NCI-H2196 treated with DMSO at 0.1 percent for 48 hours (cell line): Measurements from ENCODE around the gene DEFB132.
"Not testable (repeated sequence)": the region's sequence is repeated elsewhere in the genome, so short reads cannot be mapped to it uniquely, and the experiment has no call there.

Experiments
- DNase-seq: peaks from one replicate; lab custom pipeline; 2025; ENCODE audit not compliant: unreplicated experiment; lab: John Stamatoyannopoulos, UW

Gene DEFB132

DNA sequence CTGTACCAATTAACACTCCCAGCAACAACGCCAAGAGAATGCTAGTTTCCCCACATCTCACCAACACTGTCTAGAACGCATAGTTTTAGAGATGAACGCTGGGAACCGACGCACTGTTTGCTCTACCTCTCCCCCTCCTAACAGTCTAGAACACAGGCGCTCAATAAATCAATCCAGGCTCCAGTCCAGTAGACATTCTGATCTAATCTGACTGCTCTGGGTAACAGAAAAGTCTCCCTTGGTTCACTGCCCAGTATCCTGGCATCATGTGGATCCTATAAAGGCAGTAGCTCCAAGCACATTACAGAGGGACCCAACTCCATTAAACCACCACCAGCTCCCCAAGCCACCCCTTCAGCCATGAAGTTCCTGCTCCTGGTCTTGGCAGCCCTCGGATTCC, at the start of gene DEFB132:
DEFB132 (plus strand) TSS at position 306 of the 400 bp plus-strand sequence; CDS start at position 361, 55 bp downstream.
- DNase-seq = no peak

GRCh38 chr20:208942-209566, 48.5 kb upstream of the DEFB132 start:
- DNase-seq = peak; percentile 14

GRCh38 chr20:210809-211502, 46.6 kb upstream of the DEFB132 start:
- DNase-seq = no peak

DNA sequence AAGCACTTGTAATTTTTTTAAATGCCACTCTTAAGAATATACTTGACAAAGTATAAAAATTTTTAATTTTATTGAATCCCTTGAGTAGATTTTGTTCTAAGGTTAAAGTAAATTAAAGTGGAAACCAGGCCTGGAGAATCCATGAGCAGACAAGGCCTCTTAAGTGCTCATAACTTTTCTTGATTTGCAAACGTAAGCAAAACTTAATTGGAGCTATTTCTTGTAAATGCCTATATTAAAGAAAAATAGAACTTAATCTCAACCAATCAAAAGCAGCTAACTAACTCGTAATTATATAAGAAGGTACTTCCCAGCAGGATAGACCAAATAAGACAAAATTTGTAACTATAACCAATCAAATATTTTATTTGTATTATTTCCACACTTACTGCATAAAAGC, 43.1 kb upstream of the DEFB132 start:
- DNase-seq = no peak

DNA sequence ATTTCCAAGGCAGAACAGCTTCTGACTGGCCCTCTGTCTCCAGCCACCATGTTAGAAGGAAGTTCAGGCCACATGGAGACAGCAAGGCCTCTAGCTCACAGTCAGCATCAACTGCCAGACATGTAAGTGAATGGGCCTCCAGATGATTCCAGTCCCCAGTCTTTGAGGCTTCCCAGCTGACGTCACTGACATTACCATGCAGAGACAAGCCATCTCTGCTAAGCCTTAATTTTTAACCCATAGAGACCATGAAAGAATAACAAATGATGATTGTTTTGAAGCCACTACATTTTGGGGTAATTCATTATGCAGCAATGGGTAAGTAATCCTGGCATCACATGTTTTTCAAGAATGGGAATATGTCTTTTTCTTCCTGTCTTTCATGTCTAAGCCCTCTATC, 41.7 kb upstream of the DEFB132 start:
- DNase-seq = no peak

GRCh38 chr20:217266-217665, 40.3 kb upstream of the DEFB132 start:
- DNase-seq = no peak

DNA sequence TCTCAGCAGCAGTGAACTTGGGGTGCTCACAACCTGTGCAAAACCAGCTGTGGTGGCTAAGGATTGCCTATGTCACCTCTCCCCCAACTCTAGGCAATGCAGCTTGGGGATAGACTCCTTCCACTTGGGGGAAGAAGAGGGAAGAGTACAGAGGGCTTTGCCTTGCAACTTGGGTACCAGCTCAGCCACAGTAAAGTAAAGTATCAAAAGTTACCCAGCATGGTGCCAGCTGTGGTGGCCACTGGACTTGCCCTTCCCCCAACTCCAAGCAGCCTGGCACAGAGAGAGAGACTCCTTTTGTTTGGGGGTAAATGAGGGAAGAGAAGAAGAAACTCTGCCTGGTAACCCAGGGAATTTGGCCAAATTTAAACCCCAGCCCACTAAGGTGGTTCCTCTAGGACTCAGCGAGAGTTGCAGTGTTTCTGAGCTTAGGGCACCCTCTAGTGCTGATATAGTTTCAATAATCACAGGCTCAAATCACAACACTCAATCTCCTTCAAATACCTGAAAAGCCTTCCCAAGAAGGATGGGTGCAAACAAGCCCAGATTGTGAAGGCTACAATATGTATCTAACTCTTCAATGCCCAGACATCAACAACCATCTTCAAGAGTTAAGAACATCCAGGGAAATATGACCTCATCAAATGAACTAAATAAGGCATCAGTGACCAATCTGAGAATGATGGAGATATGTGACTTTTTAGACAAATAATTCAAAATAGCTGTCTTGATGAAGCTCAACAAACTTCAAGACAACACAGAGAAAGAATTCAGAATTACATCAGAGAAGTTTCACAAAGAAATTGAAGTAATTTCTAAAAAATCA, 38.0 kb upstream of the DEFB132 start:
- DNase-seq = peak; percentile 2

GRCh38 chr20:221258-221830, 36.2 kb upstream of the DEFB132 start:
- no peak for DNase-seq

DNA sequence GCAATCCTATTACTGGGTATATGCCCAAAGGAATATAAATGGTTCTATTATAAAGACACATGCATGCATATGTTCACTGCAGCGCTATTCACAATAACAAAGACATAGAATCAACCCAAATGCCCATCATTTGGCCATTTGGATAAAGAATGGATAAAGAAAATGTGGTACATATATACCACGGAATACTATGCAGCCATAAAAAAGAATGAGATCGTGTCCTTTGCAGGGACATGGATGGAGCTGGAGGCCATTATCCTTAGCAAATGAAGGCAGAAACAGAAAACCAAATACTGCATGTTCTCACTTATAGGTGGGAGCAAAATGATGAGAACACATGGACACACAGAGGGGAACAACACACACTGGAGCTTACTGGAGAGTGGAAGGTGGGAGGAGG, 31.6 kb upstream of the DEFB132 start:
- not testable (repeated sequence) for DNase-seq

DNA sequence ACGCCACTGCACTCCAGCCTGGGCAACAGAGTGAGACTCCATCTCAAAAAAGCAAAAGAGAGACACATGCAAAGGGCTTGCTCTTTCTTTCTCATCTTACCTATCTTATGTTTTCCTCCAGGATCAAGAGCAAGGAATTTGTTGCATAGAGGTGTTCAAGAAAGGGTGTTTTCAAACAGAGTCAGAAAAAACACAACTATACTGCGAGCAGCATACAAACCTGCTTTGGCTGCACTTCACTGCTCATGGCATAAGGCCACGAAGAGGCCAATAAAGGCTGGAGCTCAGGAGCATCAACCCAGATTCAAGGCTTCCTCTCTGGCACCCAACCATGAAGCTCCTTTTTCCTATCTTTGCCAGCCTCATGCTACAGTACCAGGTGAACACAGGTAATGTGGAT, 30.6 kb upstream of the DEFB132 start, which contains the start of gene DEFB129:
DEFB129 (plus strand) TSS at position 301 of the 400 bp plus-strand sequence; CDS start at position 332, 31 bp downstream.
- DNase-seq = no peak

DNA sequence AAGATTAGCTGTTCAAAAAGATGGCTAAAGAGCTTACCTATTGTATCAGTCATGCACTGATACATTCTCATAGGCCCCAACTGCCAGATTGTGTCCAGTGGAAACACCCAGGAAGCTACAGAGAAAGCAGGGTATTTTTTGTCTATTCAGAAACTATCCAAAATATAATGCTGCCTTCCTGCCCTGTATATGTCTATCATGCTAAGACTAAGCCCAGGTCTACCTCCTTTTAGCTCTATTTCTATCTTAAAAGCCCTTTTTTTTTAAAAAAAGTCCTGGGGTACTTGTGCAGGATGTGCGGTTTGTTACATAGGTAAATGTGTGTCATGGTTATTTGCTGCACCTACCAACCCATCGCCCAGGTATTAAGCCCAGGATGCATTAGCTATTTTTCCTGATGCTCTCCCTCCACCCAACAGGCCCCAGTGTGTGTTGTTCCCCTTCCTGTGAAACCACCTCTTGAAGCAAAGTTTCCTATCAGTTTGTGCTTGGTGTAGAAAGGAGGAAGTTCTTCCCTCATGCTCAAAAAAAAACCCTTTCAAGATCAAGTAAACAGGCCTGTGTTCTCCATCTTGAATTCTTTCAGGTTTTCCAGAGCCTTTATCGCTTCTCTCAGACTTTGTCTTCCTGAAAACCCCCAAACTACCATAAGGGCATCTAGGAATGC, 30.0 kb upstream of the DEFB132 start:
- DNase-seq = no peak

- DNase-seq = no peak
Measured at GRCh38 chr20:235891-236290, 21.6 kb upstream of the DEFB132 start.

GRCh38 chr20:237489-237888, 20.0 kb upstream of the DEFB132 start:
- DNase-seq = no peak

DNA sequence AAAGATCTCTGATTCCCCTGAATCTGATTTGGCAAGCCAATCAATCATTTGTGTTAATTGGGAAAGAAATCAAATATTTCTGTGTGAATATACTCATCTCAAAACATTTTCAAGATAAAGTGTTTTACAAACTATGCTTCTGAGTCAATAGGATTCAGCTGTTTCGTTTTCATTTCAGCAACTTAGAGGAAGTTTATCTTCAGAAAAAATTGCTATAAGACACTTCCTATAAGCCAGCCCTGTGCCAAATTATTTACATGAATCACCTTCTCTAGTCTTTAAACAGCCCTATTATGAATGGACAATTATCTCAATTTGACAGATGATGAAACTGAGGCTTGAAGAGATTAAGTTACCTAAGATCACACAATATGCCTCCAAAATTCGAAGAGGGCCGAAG, 19.6 kb upstream of the DEFB132 start:
- no peak for DNase-seq

DNA sequence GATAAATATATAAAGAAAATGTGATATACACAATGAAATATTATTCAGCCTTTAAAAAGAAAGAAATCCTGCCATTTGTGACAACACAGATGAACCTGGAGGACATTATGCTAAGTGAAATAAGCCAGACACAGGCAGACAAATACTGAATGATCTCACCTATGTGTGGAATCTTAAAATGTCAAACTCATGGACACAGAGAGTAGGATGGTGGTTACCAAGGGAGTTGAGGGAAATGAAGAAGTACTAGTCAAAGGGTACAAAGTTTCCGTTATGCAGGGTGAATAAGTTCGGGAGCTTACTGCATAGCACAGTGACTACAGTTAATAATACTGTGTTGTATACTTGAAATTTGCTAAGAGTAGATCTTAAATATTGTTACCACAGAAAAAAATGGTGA, 14.6 kb upstream of the DEFB132 start:
- DNase-seq = no peak

- DNase-seq = no peak
Measured at GRCh38 chr20:251354-251753, 6.2 kb upstream of the DEFB132 start.

- no peak for DNase-seq
Measured at GRCh38 chr20:252801-253200, 4.7 kb upstream of the DEFB132 start.

- DNase-seq = not testable (repeated sequence)
Measured at GRCh38 chr20:253447-253846, 4.1 kb upstream of the DEFB132 start.

DNA sequence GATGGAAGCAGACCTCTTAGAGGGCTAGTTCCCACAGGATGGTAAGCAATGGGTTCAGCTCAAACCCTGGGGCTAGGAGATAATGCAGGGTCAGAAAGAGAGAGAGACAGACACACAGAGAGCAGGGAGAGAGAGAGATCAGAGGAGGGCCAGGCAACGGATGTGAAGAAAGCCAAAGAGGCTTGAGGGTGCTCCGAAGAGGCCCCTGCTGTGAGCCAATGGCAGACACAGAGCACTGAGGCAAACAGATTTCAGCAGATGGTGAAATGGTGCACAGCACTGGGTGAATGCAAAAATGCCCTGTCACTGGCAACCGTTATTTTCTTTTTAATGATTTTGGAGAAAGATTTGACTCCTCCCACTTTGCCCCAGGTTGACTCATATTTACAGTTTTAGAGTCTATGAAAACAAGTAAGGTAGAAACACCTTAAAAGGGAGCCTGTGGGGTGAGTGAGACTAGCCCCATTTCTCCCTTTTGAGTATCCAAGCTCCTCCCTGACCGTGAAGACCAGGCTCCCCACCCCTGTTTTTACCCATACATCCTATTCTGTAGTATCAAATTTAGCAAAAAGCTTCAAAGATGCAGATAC, 840 bp downstream of the DEFB132 start:
- no peak for DNase-seq

- DNase-seq = no peak
Measured at GRCh38 chr20:258963-259362, 1.4 kb downstream of the DEFB132 start.

GRCh38 chr20:259981-260380, 2.5 kb downstream of the DEFB132 start:
- DNase-seq = no peak
